Neural progenitor cell (in vitro differentiated cells): ENCODE results near the gene RNF40. TPM values are rescaled to one million over a fixed set of nuclear protein-coding genes. Genes with fewer than 3 reads are reported as not detected.

ENCODE experiments used
- DNase-seq: peaks from one replicate; pipeline ENCODE4 v3.0.0-alpha.2; 2016; ENCODE audit warnings: low spot score
- H2AFZ ChIP-seq: fragments of 200-600 bp; sonication (generic); replicated peaks from 2 replicates; pipeline ENCODE4 v1.6.1; 2016; ENCODE audit warnings: antibody characterized with exemption
- H3F3A ChIP-seq: fragments of 200-600 bp; sonication (generic); 2 replicates; pipeline ENCODE4 v1.6.1; 2016; ENCODE audit warnings: antibody characterized with exemption, low read depth
- H3K27ac ChIP-seq: fragments of 200-600 bp; sonication (generic); 2 replicates; pipeline ENCODE4 v1.5.1; 2016; ENCODE audit warnings: mild to moderate bottlenecking
- H3K27me3 ChIP-seq: fragments of 200-600 bp; sonication (generic); 2 replicates; pipeline ENCODE4 v1.6.1; 2016; ENCODE audit warnings: mild to moderate bottlenecking, moderate library complexity
- H3K36me3 ChIP-seq: fragments of 200-600 bp; sonication (generic); 2 replicates; pipeline ENCODE4 v1.5.1; 2016
- H3K4me1 ChIP-seq: fragments of 200-600 bp; sonication (generic); 2 replicates; pipeline ENCODE4 v1.6.1; 2016; ENCODE audit warnings: mixed run types
- H3K4me2 ChIP-seq: fragments of 200-600 bp; sonication (generic); 2 replicates; pipeline ENCODE4 v1.6.1; 2016
- H3K4me3 ChIP-seq: fragments of 200-600 bp; sonication (generic); 2 replicates; pipeline ENCODE4 v1.5.1; 2016
- H3K79me2 ChIP-seq: fragments of 200-600 bp; sonication (generic); 2 replicates; pipeline ENCODE4 v1.6.1; 2016; ENCODE audit warnings: low read depth
- H3K9ac ChIP-seq: fragments of 200-600 bp; sonication (generic); 2 replicates; pipeline ENCODE4 v1.6.1; 2016
- H3K9me3 ChIP-seq: fragments of 200-600 bp; sonication (generic); 2 replicates; pipeline ENCODE4 v1.5.1; 2016; ENCODE audit warnings: low read depth
- H4K20me1 ChIP-seq: fragments of 200-600 bp; sonication (generic); 2 replicates; pipeline ENCODE4 v1.6.1; 2016; ENCODE audit warnings: low read depth
- H3K27ac Mint-ChIP-seq: 3 replicates; pipeline ENCODE4 v1.8.0; 2021; ENCODE audit warnings: mixed read lengths
- H3K27me3 Mint-ChIP-seq: 2 replicates; pipeline ENCODE4 v1.8.0; 2022; ENCODE audit warnings: low read depth, mild to moderate bottlenecking, inconsistent platforms, moderate library complexity, mixed read lengths; ENCODE audit not compliant: insufficient read depth
- H3K36me3 Mint-ChIP-seq: 3 replicates; pipeline ENCODE4 v1.8.0; 2021; ENCODE audit warnings: mixed read lengths
- H3K4me1 Mint-ChIP-seq: 3 replicates; pipeline ENCODE4 v1.8.0; 2021; ENCODE audit warnings: mixed read lengths
- H3K4me3 Mint-ChIP-seq: 3 replicates; pipeline ENCODE4 v1.8.0; 2021; ENCODE audit warnings: mild to moderate bottlenecking, moderate library complexity, mixed read lengths
- H3K9me3 Mint-ChIP-seq: 3 replicates; pipeline ENCODE4 v1.8.0; 2020; ENCODE audit warnings: mixed read lengths
- EZH2 ChIP-seq: fragments of 200-600 bp; sonication (generic); IDR thresholded peaks from 2 replicates; pipeline ENCODE4 v1.6.1; 2017; ENCODE audit warnings: antibody characterized with exemption, mild to moderate bottlenecking, moderate library complexity
- EZH2phosphoT487 ChIP-seq: fragments of 200-600 bp; sonication (generic); IDR thresholded peaks from 2 replicates; pipeline ENCODE4 v1.6.1; 2017; ENCODE audit warnings: antibody characterized with exemption
- total RNA-seq: library from RNA; depleted of rRNA; stranded (reverse); fragments of >200 nt; gene quantifications from 2 replicates; pipeline ENCODE4 v1.2.3, GENCODE V29; 2015; ENCODE audit warnings: low replicate concordance
- TF ChIP-seq, protein P1 (sequence below): fragments of 200-600 bp; sonication (generic); IDR thresholded peaks from 2 replicates; pipeline ENCODE4 v1.5.1; 2017; ENCODE audit warnings: antibody characterized with exemption, mild to moderate bottlenecking

Gene RNF40
- total RNA-seq, 1 donor from 2014 or later: 45.6 TPM

DNA sequence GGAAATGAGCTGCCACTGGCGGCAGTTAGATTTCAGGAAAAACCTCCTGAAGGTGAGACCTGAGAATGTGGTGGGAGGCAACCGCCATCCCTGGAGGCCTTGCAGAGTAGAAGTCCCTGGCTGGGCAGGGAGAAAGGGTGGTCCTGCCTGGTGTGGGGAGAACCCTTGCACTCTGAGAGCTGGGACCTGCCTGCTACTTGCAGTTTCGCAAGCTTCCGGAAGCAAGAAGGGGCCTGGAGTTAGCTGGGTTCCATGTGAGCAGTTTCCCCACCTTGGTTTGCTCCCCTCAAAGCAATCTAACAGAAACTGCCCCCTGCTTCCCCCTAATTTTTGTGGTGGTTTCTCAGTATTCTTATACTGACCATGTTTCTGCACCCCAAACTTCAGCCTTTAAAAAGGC lies 18.4 kb downstream of the RNF40 start:
- Mint-ChIP-seq H3K4me1 (peaks cover 21% of the 10 kb centered on the region), H3K9me3 (no peaks in the 10 kb centered on the region), H3K27me3 (peaks cover 15% of the 10 kb centered on the region), H3K36me3 (peaks cover 15% of the 10 kb centered on the region), H3K4me3 (no peak overlapping the region), H3K27ac (no peak overlapping the region)
- DNase-seq: no peak
- Histone ChIP-seq H3K36me3 (no peaks in the 10 kb centered on the region), H3K4me1 (peaks cover 11% of the 10 kb centered on the region), H3F3A (peaks cover 44% of the 10 kb centered on the region), H4K20me1 (peaks cover 48% of the 10 kb centered on the region), H3K4me3 (no peak overlapping the region), H3K27me3 (no peaks in the 10 kb centered on the region), H3K4me2 (no peak overlapping the region), H3K9ac (no peak overlapping the region), H3K27ac (no peak overlapping the region), H2AFZ (no peak overlapping the region), H3K79me2 (peaks cover 22% of the 10 kb centered on the region), H3K9me3 (no peaks in the 10 kb centered on the region)
- TF ChIP-seq, protein P1, sequence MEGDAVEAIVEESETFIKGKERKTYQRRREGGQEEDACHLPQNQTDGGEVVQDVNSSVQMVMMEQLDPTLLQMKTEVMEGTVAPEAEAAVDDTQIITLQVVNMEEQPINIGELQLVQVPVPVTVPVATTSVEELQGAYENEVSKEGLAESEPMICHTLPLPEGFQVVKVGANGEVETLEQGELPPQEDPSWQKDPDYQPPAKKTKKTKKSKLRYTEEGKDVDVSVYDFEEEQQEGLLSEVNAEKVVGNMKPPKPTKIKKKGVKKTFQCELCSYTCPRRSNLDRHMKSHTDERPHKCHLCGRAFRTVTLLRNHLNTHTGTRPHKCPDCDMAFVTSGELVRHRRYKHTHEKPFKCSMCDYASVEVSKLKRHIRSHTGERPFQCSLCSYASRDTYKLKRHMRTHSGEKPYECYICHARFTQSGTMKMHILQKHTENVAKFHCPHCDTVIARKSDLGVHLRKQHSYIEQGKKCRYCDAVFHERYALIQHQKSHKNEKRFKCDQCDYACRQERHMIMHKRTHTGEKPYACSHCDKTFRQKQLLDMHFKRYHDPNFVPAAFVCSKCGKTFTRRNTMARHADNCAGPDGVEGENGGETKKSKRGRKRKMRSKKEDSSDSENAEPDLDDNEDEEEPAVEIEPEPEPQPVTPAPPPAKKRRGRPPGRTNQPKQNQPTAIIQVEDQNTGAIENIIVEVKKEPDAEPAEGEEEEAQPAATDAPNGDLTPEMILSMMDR: no peak
- no peak for TF ChIP-seq EZH2
- no peak for TF ChIP-seq EZH2phosphoT487

DNA sequence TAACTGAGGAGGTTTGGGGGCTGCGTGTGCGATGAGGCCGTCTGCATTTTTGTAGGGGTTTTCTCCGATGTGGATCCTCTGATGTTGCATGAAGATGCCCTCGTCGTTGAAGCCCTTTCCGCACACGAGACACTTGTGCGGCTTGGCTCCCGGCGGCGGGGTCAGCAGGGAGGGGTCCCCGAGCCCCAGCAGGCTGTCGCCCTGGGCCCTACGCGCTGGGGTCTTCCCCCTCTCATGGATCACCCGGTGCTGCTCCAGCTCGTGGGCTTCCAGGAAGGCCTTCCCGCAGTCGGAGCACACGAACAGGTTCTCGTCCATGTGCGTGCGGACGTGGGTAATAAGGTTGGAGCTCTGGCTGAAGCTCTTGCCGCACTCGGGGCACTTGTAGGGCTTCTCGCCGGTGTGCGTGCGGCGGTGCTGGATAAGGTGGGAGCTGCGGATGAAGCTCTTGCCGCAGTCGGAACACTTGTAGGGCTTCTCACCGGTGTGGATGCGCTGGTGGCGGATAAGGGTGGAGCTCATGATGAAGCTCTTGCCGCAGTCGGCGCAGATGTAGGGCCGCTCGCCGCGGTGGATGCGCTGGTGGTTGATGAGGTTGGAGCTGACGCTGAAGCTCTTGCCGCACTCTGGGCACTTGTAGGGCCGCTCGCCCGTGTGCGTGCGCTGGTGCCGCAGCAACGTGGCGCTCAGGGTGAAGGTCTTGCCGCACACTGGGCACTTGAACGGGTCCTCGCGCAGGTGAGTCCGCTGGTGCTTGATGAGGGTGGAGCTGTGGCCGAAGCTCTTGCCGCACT lies 20.6 kb downstream of the RNF40 start:
- H3K4me3 ChIP-seq: no peak overlapping the region
- no peak for TF ChIP-seq EZH2phosphoT487
- TF ChIP-seq, protein P1: no peak
- TF ChIP-seq EZH2: no peak
- H3K27me3 Mint-ChIP-seq: peaks cover 10% of the 10 kb centered on the region
- no peak overlapping the region for H3K27ac Mint-ChIP-seq
- peaks cover 46% of the 10 kb centered on the region for H4K20me1 ChIP-seq
- no peak overlapping the region for H3K4me3 Mint-ChIP-seq
- H3K9me3 ChIP-seq: no peaks in the 10 kb centered on the region
- DNase-seq: no peak
- no peaks in the 10 kb centered on the region for H3K36me3 ChIP-seq
- no peaks in the 10 kb centered on the region for H3K27me3 ChIP-seq
- no peak overlapping the region for H2AFZ ChIP-seq
- H3F3A ChIP-seq: peaks cover 29% of the 10 kb centered on the region
- peaks cover 12% of the 10 kb centered on the region for H3K4me1 ChIP-seq
- no peak overlapping the region for H3K27ac ChIP-seq
- no peaks in the 10 kb centered on the region for H3K9me3 Mint-ChIP-seq
- no peak overlapping the region for H3K4me2 ChIP-seq
- peaks cover 19% of the 10 kb centered on the region for H3K4me1 Mint-ChIP-seq
- peaks cover 29% of the 10 kb centered on the region for H3K79me2 ChIP-seq
- no peak overlapping the region for H3K9ac ChIP-seq
- peaks cover 8% of the 10 kb centered on the region for H3K36me3 Mint-ChIP-seq

DNA sequence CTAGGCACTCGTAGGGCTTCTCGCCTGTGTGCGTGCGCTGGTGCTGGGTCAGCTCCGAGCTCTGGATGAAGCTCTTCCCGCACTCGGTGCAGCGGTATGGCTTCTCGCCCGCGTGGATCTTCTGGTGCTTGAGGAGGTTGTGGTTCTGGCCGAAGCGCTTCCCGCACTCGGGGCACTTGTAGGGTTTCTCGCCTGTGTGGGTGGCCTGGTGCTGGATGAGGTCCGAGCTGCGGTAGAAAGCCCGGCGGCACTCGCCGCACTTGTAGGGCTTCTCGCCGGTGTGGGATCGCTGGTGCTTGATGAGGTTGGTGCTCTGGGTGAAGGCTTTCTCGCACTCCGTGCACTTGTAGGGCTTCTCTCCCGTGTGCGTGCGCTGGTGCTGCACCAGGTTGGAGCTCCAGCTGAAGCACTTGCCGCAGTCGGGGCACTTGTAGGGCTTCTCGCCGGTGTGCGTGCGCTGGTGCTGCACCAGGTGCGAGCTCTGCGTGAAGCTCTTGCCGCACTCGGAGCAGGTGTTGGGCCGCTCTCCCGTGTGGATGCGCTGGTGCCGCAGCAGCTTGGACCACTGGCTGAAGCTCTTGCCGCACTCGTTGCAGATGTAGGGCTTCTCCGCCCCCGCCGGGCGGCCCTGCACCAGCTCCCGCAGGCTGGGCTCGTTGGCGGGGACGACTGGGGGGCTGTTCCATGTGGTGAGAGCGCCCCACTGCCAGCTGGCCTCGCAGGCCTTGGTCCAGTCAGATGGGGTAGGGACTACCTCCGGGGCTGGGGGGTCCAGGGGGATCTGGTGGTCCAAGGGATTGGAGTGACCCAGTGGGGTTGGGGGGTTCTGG lies 21.4 kb downstream of the RNF40 start:
- H3K4me3 Mint-ChIP-seq: no peak overlapping the region
- no peak for TF ChIP-seq EZH2
- TF ChIP-seq, protein P1: no peak
- TF ChIP-seq EZH2phosphoT487: no peak
- no peaks in the 10 kb centered on the region for H3K36me3 ChIP-seq

More for the DNA sequence above, 21.4 kb downstream of the RNF40 start:
- H3K79me2 ChIP-seq: peaks cover 29% of the 10 kb centered on the region
- Mint-ChIP-seq H3K9me3 (no peaks in the 10 kb centered on the region), H3K27me3 (peaks cover 13% of the 10 kb centered on the region), H3K27ac (no peak overlapping the region), H3K36me3 (peaks cover 8% of the 10 kb centered on the region), H3K4me1 (peaks cover 21% of the 10 kb centered on the region)
- H3K4me2 ChIP-seq: no peak overlapping the region
- no peak for DNase-seq
- no peak overlapping the region for H3K9ac ChIP-seq
- H3K9me3 ChIP-seq: no peaks in the 10 kb centered on the region
- H3K27ac ChIP-seq: no peak overlapping the region
- H3K4me1 ChIP-seq: peaks cover 13% of the 10 kb centered on the region
- H4K20me1 ChIP-seq: peaks cover 38% of the 10 kb centered on the region
- H2AFZ ChIP-seq: no peak overlapping the region
- H3K4me3 ChIP-seq: no peak overlapping the region
- peaks cover 28% of the 10 kb centered on the region for H3F3A ChIP-seq
- H3K27me3 ChIP-seq: no peaks in the 10 kb centered on the region
